Common myeloid progenitor, CD34-positive (primary cell): ENCODE results near the gene TTLL10.

Source experiments
- CTCF ChIA-PET: fragments of 350-600 bp; sonication (Branson Sonifier 250); formaldehyde crosslinking; loops from one replicate; lab custom pipeline; 2021; ENCODE audit warnings: antibody characterized with exemption; lab: Charles Lee
- POLR2A ChIA-PET: fragments of 350-600 bp; sonication (Branson Sonifier 250); formaldehyde crosslinking; loops from one replicate; lab custom pipeline; 2021; ENCODE audit warnings: antibody characterized with exemption; lab: Charles Lee
- DNase-seq, 3 donors: peaks; one replicate each; pipeline versions ENCODE4 v3.0.0 to v3.0.0-alpha.2; 2013
- H3K27ac ChIP-seq, 2 experiments: 1 replicate in 1 of 2; 2 replicates in 1 of 2; pipeline ENCODE4 v1.7.0; 2013; ENCODE audit warnings: inconsistent platforms in 2 of 2, low read length in 2 of 2, mild to moderate bottlenecking in 2 of 2, low read depth in 1 of 2, moderate library complexity in 1 of 2; ENCODE audit not compliant: severe bottlenecking in 2 of 2, insufficient read depth in 1 of 2, poor library complexity in 1 of 2
- H3K27me3 ChIP-seq, 5 experiments: replicated peaks in 2 of 5; 1 replicate in 3 of 5; 2 replicates in 2 of 5; pipeline versions ENCODE4 v1.6.1 to v1.7.0; 2013; ENCODE audit warnings: low read length in 4 of 5, mild to moderate bottlenecking in 2 of 5, moderate library complexity in 2 of 5, inconsistent platforms in 1 of 5; ENCODE audit not compliant: insufficient read depth in 5 of 5, control insufficient read depth in 4 of 5
- H3K36me3 ChIP-seq, 4 experiments: 1 replicate in 2 of 4; 2 replicates in 2 of 4; pipeline versions ENCODE4 v1.6.1 to v1.7.0; 2013; ENCODE audit warnings: low read length in 3 of 4, control low read depth in 1 of 4, mild to moderate bottlenecking in 1 of 4; ENCODE audit not compliant: control insufficient read depth in 4 of 4, insufficient read depth in 4 of 4
- H3K4me1 ChIP-seq, 4 experiments: 1 replicate in 3 of 4; 2 replicates in 1 of 4; pipeline versions ENCODE4 v1.6.1 to v1.7.1; 2013; ENCODE audit warnings: low read length in 3 of 4, mild to moderate bottlenecking in 3 of 4, control low read depth in 1 of 4, inconsistent platforms in 1 of 4, moderate library complexity in 1 of 4; ENCODE audit not compliant: control insufficient read depth in 4 of 4, insufficient read depth in 4 of 4; ENCODE audit errors: control extremely low read depth in 1 of 4
- H3K4me3 ChIP-seq, 7 experiments: 1 replicate in 4 of 7; 2 replicates in 3 of 7; pipeline versions ENCODE4 v1.5.1 to v1.7.0; 2013; ENCODE audit warnings: mild to moderate bottlenecking in 7 of 7, low read length in 6 of 7, moderate library complexity in 6 of 7, inconsistent platforms in 2 of 7, low read depth in 2 of 7, control low read depth in 1 of 7; ENCODE audit not compliant: insufficient read depth in 4 of 7, control insufficient read depth in 1 of 7; ENCODE audit errors: extremely low read depth in 1 of 7
- H3K9me3 ChIP-seq, 5 experiments: 1 replicate in 4 of 5; 2 replicates in 1 of 5; pipeline versions ENCODE4 v1.6.1 to v1.7.1; 2013; ENCODE audit warnings: low read length in 4 of 5, mild to moderate bottlenecking in 2 of 5, inconsistent platforms in 1 of 5, low read depth in 1 of 5, moderate library complexity in 1 of 5; ENCODE audit not compliant: control insufficient read depth in 4 of 5, insufficient read depth in 2 of 5; ENCODE audit errors: control extremely low read depth in 1 of 5
- WGBS: methylation state at CpG from one replicate; pipeline ENCODE4 v1.1.5; 2013; ENCODE audit not compliant: insufficient coverage; 5-methylcytosine and 5-hydroxymethylcytosine counted together

TTLL10 gene

GRCh38 chr1:1165900-1166421, 7.7 kb upstream of the TTLL10 start:
- WGBS: 88% methylated on average over 17 of the region's 23 CpGs
- CTCF ChIA-PET: interaction anchor here (1.7 kb wide), 1 partner anchor 44 kb away, joined by 5 read pairs; no protein-coding TSS in a partner anchor
- Histone ChIP-seq H3K36me3 (no peaks in the 10 kb centered on the region), H3K27ac (no peak overlapping the region), H3K27me3 (peaks cover 0 to 23% (median 0%) of the 10 kb centered on the region in 5 experiments), H3K4me3 (no peak overlapping the region), H3K4me1 (peaks cover 0 to 40% (median 18%) of the 10 kb centered on the region in 4 experiments), H3K9me3 (no peaks in the 10 kb centered on the region)
- DNase-seq: no peak
- POLR2A ChIA-PET: no interaction called here

- no peak for DNase-seq
- H3K9me3 ChIP-seq: no peaks in the 10 kb centered on the region
- 94% methylated on average over 43 of the region's 44 CpGs for WGBS
- CTCF ChIA-PET: no interaction called here
- peaks cover 0 to 24% (median 0%) of the 10 kb centered on the region in 5 experiments for H3K27me3 ChIP-seq
- POLR2A ChIA-PET: no interaction called here
- H3K27ac ChIP-seq: no peak overlapping the region
- peaks cover 0 to 48% (median 18%) of the 10 kb centered on the region in 4 experiments for H3K4me1 ChIP-seq
- no peaks in the 10 kb centered on the region for H3K36me3 ChIP-seq
- H3K4me3 ChIP-seq: no peak overlapping the region
Measured at GRCh38 chr1:1166642-1167397, 6.9 kb upstream of the TTLL10 start.

GRCh38 chr1:1167398-1167821, 6.3 kb upstream of the TTLL10 start:
- CTCF ChIA-PET: no interaction called here
- H3K4me3 ChIP-seq: no peak overlapping the region
- H3K27me3 ChIP-seq: peaks cover 0 to 24% (median 0%) of the 10 kb centered on the region in 5 experiments
- no peak for DNase-seq
- POLR2A ChIA-PET: no interaction called here
- no peaks in the 10 kb centered on the region for H3K9me3 ChIP-seq
- 88% methylated on average over 19 of the region's 20 CpGs for WGBS
- no peaks in the 10 kb centered on the region for H3K36me3 ChIP-seq
- peaks cover 0 to 54% (median 19%) of the 10 kb centered on the region in 4 experiments for H3K4me1 ChIP-seq
- H3K27ac ChIP-seq: no peak overlapping the region

GRCh38 chr1:1167841-1168450, 5.7 kb upstream of the TTLL10 start:
- Histone ChIP-seq H3K36me3 (no peaks in the 10 kb centered on the region), H3K9me3 (no peaks in the 10 kb centered on the region), H3K27me3 (peaks cover 0 to 23% (median 0%) of the 10 kb centered on the region in 5 experiments), H3K4me1 (peaks cover 0 to 54% (median 20%) of the 10 kb centered on the region in 4 experiments), H3K27ac (no peak overlapping the region), H3K4me3 (no peak overlapping the region)
- WGBS: 92% methylated on average over 28 of the region's 36 CpGs
- ChIA-PET CTCF (interaction anchor here (0.6 kb wide), 1 partner anchor 108 kb away, joined by 3 read pairs; no protein-coding TSS in a partner anchor), POLR2A (interaction anchor here (1.3 kb wide), 1 partner anchor 11 kb away, joined by 4 read pairs; no protein-coding TSS in a partner anchor)
- DNase-seq: no peak

GRCh38 chr1:1168451-1169411, 4.9 kb upstream of the TTLL10 start:
- ChIA-PET POLR2A (interaction anchor here (0.9 to 1.5 kb wide), 3 partner anchors 8 to 44 kb away, joined by 3 to 4 read pairs (median 4); no protein-coding TSS in a partner anchor), CTCF (interaction anchor here (0.6 to 1.8 kb wide), 4 partner anchors 9 to 109 kb away, joined by 3 to 6 read pairs (median 4); no protein-coding TSS in a partner anchor)
- H3K4me1 ChIP-seq: peaks cover 0 to 61% (median 27%) of the 10 kb centered on the region in 4 experiments
- no peak overlapping the region for H3K27ac ChIP-seq
- DNase-seq: no peak
- H3K27me3 ChIP-seq: peaks cover 0 to 26% (median 2%) of the 10 kb centered on the region in 5 experiments
- no peak overlapping the region for H3K4me3 ChIP-seq
- H3K9me3 ChIP-seq: no peaks in the 10 kb centered on the region
- WGBS: 95% methylated on average over 34 of the region's 37 CpGs
- no peaks in the 10 kb centered on the region for H3K36me3 ChIP-seq

GRCh38 chr1:1169429-1170214, 4.1 kb upstream of the TTLL10 start:
- DNase-seq: no peak
- 75% methylated on average over 21 of the region's 32 CpGs for WGBS
- Histone ChIP-seq H3K4me1 (peaks cover 0 to 66% (median 34%) of the 10 kb centered on the region in 4 experiments), H3K4me3 (no peak overlapping the region), H3K27ac (no peak overlapping the region), H3K36me3 (no peaks in the 10 kb centered on the region), H3K9me3 (no peaks in the 10 kb centered on the region), H3K27me3 (peaks cover 0 to 30% (median 4%) of the 10 kb centered on the region in 5 experiments)
- ChIA-PET POLR2A (interaction anchor here (0.9 to 1.5 kb wide), 3 partner anchors 8 to 43 kb away, joined by 3 to 4 read pairs (median 4); no protein-coding TSS in a partner anchor), CTCF (interaction anchor here (0.8 to 1.8 kb wide), 5 partner anchors 10 to 53 kb away, joined by 3 to 6 read pairs (median 4); no protein-coding TSS in a partner anchor)
